COLO829 (cell line): Measurements from ENCODE around the gene VWA8.

Experiments
- DNase-seq: peaks from one replicate; pipeline ENCODE4 v3.0.0; 2012; ENCODE audit warnings: low spot score

VWA8 gene

DNA sequence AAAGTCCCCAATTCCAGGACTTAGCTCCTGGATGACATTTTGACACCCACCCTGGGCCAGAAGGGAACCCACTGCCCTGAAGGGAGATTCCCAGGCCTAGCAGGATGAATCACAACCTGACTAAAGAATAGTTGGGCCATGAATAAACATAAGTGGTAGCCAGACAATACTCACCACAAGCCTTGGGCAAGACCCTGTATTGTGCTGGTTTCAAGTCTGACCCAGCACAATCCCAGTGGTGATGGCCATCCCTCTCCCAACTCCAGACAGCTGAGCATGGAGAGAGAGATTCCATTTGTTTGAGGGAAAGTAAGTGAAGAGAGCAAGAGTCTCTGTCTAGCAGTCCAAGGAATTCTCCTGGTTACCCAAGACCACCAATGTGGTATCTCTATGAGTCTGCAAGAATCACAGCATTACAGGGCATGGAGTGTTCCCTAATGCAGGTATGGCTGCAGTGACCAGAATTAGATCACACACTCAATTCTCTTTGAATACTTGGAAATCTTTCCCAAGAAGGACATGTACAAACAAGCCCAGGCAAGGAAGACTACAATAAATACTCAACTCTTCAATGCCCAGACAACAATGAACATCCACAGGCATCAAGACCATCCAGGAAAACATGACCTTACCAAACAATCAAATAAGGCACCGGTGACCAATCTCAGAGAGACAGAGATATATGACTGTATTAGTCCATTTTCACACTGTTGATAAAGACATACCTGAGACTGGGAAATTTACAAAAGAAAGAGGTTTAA lies 158.0 kb downstream of the VWA8 start:
- DNase-seq: no peak

DNA sequence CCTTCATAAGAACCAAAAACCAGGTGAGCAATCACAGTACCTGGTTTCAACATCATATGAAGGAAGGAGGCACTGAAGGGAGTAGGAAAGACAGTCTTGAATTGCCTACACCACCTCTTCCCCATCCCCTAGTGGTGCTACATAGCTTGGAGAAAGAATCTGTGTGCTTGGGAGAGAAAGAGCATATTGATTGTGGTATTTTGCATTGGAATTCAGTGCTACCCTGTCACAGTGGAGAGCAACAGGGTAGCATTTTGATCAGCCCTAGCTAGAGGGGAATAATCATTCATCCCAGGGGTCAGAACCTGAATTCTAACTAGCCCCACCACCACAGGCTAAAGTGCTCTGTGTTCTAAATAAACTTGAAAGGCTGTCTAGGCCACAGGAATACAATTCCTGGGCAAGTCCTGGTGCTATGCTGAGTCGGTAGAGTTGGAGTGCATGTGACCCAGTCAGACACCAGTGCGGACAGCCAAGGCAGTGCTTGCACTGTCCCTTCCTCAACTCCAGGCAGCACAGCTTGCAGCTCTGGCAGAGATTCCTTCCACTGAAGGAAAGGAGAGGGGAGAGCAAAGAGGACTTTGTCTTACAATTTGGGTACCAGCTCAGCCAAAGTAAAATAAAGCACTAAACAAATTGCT lies 158.7 kb downstream of the VWA8 start:
- DNase-seq: no peak

DNA sequence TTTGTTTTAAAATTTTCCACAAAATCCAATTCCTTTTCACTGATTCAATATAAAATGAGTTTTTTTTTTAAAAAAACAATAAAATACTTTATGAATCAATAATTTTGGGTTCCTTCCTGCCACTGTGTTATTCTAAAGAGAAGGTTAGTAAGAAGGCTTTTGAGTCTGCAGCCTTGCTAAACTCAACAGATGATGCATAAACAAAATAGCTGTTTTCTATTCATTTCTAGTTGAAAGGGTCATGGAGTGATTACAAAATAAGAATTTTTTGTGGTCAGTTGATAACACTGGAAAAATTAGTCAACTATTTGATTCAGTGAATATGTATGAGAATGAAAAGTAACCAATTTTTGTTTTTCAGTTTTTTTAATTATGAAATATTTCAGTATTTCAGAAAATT lies 169.9 kb downstream of the VWA8 start:
- DNase-seq: no peak

DNA sequence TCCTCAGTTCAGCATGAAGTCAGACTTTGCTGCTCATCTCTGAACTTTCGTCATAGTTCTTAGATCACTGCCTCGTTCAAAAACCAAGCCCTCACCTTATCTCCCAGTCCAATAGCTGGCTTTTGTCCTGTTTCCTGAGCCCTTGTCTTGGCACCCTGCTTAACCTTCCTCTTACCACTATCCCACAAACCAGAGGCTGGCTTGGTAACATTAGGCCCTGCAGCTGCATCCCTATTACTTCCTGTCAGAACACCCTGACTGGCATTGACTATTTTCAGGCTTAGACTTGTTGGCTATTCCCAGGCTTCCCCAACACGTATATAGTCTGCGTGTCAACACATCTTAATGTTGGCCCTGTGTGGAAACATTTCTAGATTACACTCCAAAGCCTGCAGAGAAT lies 172.4 kb downstream of the VWA8 start:
- no peak for DNase-seq

DNA sequence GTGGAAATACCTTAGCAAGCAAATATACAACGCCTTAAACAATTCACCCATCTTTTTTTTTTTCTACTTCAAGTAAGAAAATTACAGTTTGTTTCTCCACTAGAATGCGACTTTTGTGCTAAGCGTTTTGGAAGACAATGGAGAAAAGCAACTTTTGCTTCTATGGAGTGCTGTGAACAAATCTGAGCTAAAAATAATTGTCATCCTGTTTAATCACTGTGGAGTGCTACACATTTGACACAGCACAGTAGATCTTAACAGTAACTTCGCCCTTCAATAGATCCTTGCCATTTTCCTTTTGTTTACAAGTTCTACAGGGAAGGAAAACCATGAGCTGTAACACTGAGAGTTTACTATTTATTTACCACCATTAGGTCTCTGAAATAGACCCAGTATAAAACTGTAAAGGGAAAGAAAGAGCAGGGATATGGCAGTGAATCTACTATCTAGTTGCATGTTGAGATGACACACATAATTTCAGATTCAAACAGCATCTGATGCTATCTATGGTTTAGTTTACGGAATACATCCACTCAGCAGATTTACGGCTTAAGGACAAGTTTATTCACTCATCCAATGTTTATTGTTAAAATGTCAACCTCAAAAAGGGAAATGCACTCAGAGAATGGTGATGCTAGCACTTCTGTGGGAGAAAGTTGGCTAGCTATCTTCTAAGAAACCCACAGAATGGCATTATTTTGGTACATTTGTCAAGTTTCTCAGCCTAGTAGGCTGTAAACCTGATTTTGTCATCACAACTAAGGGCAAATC lies 175.3 kb downstream of the VWA8 start:
- DNase-seq: no peak

DNA sequence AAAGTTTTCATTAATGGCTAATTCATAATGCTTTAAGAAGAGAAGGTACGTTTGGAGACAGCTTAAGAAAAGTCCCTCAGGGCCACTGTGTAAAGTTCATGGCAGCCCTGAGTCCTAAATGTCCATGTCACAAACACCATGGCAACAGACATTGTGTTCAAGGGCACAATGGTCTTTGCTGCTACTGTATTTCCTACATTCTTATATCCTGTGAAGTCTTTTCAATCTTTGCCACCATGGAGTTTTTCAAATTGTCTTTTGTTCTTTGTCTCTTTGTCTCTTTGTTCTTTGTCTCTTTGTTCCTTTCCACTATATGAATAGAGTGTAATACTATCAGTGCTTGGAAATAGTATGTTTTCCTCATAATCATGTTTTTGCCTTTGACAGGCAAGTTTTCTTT lies 178.8 kb downstream of the VWA8 start:
- peak; percentile 5 for DNase-seq

DNA sequence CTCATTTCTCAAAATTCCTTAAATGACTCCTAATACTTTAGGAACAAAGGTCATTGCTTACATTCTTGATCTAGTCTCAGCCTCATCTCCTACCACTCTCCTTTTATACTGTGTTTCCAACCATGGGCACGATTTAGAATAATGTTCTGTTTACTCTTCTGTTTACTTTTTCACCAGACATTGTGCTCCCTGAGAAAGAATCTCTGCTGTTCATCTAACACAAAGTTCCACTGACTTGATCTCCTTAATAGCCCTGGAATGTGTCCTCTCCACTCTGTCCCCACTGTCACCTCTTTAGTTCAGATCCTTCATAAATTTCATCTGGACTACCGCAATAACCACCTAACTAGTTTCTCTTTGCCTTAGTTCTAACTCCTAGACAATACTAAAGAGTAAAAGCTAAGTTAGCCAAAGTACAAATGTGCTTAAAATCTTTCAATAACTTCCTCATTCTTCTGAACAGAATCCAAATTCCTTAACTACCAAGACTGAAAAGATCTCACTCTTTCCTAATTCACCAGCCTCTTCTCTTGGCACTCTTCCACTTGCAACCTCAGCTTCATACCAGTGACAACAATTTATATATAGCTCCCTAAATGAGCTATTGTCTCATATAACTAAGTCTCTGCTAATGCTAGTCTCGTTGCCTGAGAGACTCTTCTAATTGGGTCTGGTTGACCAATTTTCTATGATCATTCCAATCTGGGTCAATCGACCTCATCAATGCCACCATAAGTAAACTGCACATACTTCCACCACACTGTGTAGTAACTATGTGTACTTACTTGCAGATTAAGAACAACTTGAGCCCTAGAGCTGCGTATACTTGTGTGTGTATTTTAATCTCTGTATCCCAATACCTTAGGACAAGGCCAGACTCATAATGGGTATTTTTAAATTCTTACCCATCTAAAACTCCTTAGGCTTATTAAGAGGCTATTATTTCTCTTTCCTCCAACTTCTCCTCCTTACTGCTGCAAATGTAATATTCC lies 179.9 kb downstream of the VWA8 start:
- peak; percentile 57 for DNase-seq

DNA sequence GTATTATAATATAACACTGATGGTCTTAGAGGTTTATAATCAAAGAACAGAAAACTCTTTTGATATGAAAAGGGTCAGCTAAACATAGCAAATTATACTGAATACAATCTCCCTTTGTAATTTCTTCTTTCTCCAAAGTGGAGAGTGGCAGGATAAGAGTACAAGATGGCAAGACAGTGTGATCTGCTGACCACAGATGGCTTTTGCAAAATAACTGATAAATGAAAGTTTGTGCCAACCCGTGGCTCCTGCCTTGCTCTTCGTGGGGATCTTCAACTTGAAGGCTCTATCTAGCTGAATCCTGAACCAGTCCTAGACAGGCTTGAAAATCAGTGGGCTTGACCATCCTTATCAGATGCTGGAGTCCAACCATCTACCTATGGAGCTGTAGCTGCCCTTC lies 185.7 kb downstream of the VWA8 start:
- peak; percentile 16 for DNase-seq

DNA sequence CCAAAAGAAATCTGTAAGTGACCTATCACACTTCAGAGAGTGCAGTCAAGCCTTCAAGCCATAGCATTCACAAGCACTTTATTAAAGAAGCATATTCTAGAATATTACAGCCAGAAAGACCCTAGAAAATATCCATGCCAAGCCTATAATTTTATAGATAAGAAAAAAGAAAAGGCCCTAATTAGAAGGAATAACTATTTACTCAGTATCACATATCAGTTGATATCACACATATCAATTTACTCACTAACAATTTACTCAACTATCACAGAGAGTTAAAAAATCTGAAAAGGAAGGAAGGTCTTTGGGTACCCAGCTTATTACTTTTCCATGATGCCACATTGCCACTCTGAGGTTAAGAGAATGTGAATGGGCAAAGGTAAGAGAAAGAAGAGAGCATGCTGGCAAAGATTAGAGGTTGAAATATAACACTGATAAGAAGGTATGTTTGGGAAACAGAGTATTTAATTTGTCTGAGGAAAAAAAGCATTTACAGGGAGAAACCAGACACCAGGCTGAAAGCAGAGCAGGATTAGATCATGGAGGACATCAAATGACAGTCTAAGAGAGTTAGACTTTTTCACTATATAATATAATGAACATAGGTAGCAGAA lies 186.2 kb downstream of the VWA8 start:
- peak; percentile 9 for DNase-seq

DNA sequence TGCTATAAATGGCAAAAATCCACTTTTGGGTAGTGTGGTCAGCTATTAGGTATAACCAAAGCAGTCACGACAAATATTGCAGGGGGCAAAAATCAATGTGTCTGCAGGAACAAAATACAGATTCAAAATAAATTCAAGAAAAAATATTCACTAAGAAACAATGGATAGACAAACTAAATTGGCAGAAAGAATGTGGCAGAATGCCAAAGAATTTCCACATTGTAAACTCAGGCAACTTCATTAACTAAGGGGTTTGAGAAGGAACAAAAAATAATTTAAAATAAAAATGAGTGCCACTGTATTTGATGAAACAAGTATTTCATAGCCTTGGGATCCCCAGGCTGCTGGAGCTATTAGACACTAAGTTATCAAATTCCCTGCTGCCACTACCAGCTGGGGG lies 193.1 kb downstream of the VWA8 start:
- DNase-seq: no peak

DNA sequence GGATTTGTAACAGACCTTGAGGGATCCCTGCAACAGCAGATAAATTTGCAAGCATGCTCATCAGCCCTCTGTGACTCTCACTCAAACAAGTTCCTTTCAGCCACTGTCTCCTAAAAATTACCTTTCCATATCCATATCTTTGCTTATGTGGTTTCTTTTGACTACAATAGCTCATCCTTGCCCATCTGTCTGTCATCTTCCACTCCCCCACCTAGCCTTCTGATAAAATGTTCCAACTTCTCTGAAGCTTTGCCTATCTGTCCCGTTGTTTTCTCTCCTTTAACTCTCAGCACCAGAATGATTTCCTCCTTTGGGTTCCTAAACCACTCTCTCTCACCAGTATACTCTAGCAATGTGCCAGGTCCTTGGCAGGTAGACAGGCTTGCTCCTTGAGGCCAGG lies 194.5 kb downstream of the VWA8 start:
- DNase-seq: no peak

DNA sequence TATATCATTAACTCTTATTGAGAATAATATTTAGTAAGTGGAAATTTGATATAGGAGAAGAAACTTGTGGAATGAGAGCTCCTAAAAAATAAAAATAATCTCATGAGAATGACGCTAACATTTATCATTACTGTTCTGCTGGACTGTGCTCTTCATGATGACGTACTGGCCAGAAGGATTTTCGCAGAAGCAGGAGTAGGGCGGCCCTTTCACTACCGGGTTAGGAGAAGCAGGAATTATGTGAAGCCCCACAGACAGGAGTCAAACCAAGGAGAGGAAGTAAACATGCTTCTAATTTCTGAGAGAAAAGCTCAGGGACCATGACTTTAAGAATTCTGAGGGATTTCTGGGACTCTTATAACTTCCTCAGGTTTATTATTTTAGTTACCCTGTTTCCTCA lies 195.1 kb downstream of the VWA8 start:
- no peak for DNase-seq

DNA sequence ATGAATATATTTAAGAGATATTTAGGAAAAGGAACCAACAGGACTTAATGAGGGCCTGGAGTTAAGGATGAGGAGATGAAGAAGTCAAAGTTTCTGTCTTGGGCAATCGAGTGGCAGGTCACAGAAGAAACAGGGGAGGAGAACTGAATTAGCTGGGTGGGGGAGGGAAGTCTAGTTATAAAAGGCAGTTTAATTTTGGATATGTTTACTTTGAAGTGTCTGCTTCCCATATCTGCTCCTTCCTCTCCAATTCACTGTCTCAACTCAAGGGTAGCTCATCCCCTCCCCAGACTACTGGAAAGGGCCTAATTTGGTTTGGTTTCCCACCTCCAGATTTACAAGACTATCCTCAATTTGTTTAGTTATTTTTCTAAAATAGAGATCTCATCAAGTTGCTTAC lies 195.9 kb downstream of the VWA8 start:
- no peak for DNase-seq

DNA sequence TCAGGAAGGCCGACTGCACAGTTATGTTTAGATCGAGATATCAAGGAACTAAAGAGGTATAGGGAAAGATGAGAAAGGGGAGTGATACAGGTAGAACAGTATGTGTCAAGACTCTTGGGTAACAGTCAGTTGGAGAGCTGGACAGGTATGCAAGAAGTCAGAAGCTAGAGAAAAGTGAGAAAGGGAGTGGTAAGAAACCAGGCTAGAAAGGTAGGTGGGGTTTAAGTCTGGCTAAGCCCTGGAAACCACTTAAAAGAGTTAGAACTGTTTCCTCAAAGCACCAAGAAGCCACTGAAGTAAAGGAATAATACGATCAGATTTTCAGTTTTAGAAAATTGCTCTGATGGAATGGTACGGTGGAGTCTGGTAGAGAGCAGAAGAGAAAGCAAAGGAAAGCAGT lies 196.4 kb downstream of the VWA8 start:
- no peak for DNase-seq

DNA sequence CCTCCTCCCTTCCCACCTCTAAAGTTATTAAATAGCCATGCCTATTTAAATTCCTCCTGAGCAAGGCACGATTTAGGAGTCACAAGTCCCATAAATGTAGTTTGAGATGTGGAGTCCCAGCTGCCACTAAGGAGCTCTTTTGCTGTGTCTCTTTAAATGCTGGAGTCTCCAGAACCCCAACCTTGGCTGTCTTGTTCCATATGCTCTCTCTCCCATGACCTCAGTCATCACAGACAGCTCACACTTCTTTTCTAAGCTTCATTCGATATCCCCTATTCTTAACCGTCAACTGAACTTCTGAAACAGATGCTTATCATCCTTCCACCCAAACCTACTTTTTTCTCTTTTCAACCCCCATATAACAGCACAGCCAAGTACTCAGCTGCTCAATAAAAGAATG lies 197.1 kb downstream of the VWA8 start:
- no peak for DNase-seq

DNA sequence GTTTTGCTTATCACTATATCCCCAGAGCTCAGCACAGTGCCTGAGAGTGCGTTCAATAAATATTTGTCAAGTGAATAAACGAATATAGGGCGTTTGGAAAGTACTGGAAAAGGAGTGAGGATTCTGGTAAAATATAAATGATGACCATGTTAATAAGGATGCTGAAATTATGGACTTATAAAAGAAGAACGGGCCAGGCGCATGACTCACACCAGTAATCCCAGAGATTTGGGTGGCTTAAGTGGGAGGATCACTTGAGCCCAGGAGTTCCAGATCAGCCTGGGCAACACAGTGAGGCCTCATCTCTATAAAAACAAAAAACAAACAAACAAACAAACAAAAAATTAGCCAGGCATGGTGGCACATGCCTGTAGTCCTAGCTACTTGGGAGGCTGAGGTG lies 198.1 kb downstream of the VWA8 start:
- DNase-seq: no peak

DNA sequence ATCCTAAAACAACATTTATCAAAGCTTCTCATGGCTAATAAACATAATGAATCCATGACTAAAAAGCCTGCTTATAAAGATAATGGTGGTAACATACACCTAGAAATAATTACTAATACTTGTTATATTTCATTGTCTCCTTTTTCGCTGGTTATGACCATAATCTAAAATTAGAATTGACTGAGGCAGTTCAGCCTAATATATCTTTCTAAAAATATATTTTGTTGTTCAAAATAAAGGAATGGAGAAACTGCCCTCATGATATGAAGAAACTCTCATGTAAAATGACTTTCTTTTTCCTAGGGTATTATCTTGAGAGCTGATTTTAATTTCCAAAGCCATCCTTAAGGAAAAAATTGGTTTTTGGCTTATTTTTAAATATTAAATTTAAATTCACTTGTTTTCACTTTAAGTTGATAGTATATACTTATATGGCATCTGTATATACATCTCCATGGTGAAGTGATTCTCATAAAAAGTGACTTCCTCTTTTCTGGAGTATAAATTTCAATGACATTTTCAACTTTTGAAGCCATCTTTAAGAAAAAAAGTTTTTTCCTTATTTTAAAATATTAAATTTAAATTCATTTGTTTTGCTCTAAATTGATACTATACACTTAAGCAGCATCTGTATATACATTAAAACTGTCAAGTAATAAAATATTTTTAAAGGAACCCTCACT lies 204.6 kb downstream of the VWA8 start:
- no peak for DNase-seq

DNA sequence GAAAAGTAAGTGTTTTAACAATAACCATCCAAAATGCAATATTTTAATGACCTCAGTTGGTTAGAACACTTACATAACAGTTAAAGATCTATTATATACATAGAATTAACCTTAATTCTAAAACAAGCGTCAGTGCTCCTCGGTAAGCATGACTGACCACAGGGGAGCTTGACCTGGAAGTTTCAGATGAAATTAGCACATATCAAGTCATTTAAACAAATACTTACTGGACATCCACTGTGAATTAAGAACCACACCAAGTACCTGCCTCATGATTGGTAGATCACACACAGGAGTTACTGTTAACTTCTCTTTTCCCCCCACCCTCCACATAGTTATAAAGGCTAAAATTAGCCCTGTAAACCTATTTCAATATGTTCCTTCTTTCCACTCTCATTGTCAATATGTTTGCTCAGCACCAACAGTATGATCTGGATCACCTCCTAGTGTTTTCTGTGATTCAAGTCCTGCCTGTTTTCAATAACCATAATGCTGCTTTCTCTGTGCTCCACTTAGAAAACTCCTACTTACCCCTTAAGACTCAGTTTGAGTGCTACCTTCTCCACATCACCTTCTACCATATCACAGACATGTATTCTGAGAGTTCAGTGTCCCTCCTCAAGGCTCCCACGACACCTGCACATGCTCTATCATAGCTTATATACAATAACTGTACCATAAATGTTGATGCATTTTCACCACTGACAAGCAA lies 209.0 kb downstream of the VWA8 start:
- DNase-seq: no peak

DNA sequence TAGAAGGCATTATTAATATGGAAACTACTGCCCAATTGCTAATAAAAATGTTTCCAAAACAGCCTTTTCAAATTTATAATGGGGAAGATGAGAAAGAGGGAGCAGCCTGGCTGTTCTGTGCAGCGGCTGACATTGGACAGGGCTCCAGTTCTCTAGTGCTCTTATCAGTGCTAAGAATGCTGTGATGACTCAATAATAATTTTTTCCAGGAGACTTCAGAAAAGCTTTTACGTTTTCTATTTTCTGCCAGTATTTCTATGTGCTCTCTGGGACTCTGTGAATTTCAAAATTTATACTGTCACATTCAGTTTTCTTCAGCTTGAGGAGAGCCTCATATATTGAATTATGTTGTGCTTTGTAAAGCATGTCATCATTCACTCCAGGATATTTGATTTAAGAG lies 209.6 kb downstream of the VWA8 start:
- DNase-seq: no peak

DNA sequence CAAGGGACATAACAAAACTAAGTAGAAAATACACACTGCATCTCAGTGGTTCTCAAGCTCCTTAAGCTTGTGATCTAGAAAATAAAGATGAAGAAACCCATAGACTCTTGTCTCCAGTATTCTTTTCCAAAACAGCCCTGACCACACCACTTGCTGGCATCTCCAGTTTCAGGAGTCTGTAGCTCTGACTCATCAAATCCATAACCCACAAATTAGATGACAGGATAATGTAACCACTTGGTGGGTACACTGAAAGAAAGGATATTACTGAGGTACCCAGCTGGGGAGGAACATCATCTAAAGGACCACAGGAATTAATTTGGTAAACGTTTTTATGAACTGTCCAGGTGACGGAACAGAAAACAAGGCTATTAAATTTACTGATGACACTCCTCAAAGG lies 214.7 kb downstream of the VWA8 start:
- DNase-seq: no peak
